C4-2B (cell line): ENCODE results near the gene MCM3AP.
"Not testable (repeated sequence)": the region's sequence is repeated elsewhere in the genome, so short reads cannot be mapped to it uniquely, and the experiment has no call there.

Experiments
- H3K27ac ChIP-seq: fragments of 450-650 bp; 2 replicates; pipeline ENCODE4 v1.5.1; 2017
- CTCF ChIP-seq: fragments of 450-650 bp; conservative IDR thresholded peaks from 2 replicates; pipeline ENCODE4 v1.5.1; 2017; ENCODE audit warnings: mild to moderate bottlenecking
- ZFX ChIP-seq: fragments of 450-650 bp; IDR thresholded peaks from 2 replicates; pipeline ENCODE4 v1.6.1; 2017

MCM3AP gene

GRCh38 chr21:46246345-46246744, 39.1 kb downstream of the MCM3AP start:
- H3K27ac ChIP-seq, result no peak overlapping the region
- TF ChIP-seq ZFX (no peak), CTCF (no peak)

- no peak overlapping the region for H3K27ac ChIP-seq
- no peak for TF ChIP-seq CTCF
- TF ChIP-seq ZFX, result no peak
These were observed 40.0 kb downstream of the MCM3AP start for GRCh38 chr21:46245213-46245915.

GRCh38 chr21:46244602-46245001, 40.8 kb downstream of the MCM3AP start:
- no peak overlapping the region for H3K27ac ChIP-seq

GRCh38 chr21:46243960-46244361, 41.5 kb downstream of the MCM3AP start:
- no peak overlapping the region for H3K27ac ChIP-seq
- no peak for TF ChIP-seq ZFX
- no peak for TF ChIP-seq CTCF

More at GRCh38 chr21:46244602-46245001, 40.8 kb downstream of the MCM3AP start:
- no peak for TF ChIP-seq CTCF
- TF ChIP-seq ZFX, result no peak

- TF ChIP-seq CTCF (no peak), ZFX (no peak)
- no peak overlapping the region for H3K27ac ChIP-seq
These were observed 42.1 kb downstream of the MCM3AP start for GRCh38 chr21:46243325-46243724.

GRCh38 chr21:46241577-46241976, 43.8 kb downstream of the MCM3AP start:
- not testable (repeated sequence) for H3K27ac ChIP-seq

GRCh38 chr21:46239817-46240325, 45.5 kb downstream of the MCM3AP start:
- TF ChIP-seq CTCF (no peak), ZFX (no peak)
- no peak overlapping the region for H3K27ac ChIP-seq

- TF ChIP-seq ZFX (no peak), CTCF (no peak)
- no peak overlapping the region for H3K27ac ChIP-seq
These were observed 47.9 kb downstream of the MCM3AP start for GRCh38 chr21:46237474-46237873.
